GM12873 (cell line): ENCODE data around the gene GLT8D1.

Source experiments
- TF ChIP-seq, protein P1 (sequence below): IDR thresholded peaks from 2 replicates; pipeline ENCODE4 v1.5.1; 2012; ENCODE audit warnings: low read depth, mild to moderate bottlenecking, moderate library complexity, low read length, control low read depth; ENCODE audit not compliant: insufficient read depth; ENCODE audit errors: missing control alignments

Gene GLT8D1

DNA sequence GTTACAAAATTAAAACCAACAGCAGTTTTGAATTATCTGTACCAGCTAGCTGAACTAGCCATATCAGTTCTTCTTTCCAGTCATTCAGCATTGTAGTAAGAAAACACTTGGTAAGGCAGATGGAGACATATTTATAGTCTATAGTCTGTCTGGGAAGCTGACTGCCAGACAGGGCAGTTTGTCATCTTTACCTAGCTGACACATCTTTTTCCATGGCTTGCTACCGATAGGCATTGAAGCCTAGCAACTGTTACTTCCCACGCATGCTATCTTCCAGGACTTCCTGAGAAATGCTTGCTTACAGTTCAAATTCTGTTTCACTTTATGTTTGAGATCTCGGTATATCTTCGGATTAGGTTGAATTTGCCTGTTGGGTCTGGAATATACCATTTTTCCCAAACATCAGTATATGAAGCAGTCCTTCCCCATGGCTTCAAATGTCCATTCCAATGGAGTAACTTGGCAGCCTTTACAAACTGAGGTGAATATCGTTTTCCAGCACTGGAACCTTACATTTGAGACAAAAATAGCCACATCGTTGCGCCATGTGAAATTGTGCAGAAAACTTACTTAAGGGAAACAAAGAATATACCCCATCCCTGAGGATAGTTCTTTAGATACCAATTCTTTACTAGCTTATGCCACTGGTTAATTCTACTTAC, 10.9 kb downstream of the GLT8D1 start:
- TF ChIP-seq, protein P1, sequence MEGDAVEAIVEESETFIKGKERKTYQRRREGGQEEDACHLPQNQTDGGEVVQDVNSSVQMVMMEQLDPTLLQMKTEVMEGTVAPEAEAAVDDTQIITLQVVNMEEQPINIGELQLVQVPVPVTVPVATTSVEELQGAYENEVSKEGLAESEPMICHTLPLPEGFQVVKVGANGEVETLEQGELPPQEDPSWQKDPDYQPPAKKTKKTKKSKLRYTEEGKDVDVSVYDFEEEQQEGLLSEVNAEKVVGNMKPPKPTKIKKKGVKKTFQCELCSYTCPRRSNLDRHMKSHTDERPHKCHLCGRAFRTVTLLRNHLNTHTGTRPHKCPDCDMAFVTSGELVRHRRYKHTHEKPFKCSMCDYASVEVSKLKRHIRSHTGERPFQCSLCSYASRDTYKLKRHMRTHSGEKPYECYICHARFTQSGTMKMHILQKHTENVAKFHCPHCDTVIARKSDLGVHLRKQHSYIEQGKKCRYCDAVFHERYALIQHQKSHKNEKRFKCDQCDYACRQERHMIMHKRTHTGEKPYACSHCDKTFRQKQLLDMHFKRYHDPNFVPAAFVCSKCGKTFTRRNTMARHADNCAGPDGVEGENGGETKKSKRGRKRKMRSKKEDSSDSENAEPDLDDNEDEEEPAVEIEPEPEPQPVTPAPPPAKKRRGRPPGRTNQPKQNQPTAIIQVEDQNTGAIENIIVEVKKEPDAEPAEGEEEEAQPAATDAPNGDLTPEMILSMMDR: no peak

DNA sequence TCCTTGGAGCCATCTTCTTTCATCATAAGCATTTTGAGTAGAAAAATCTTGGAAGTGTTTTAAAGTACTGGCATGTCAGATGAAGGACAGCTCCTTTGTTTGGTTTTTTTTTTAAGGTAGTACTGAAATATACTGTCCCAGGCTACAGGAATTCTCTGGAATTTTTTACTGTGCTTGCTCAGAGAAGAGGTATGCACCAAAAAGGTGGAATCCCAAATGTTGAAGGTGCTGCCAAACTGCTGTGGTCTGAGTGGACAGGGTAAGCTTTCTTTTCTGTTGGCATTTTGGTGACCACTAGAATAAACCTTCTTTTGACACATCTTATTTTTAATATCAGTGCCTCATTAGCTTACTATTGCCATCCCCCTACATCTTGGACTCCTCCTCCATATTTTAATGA, 12.5 kb downstream of the GLT8D1 start:
- TF ChIP-seq, protein P1: no peak

DNA sequence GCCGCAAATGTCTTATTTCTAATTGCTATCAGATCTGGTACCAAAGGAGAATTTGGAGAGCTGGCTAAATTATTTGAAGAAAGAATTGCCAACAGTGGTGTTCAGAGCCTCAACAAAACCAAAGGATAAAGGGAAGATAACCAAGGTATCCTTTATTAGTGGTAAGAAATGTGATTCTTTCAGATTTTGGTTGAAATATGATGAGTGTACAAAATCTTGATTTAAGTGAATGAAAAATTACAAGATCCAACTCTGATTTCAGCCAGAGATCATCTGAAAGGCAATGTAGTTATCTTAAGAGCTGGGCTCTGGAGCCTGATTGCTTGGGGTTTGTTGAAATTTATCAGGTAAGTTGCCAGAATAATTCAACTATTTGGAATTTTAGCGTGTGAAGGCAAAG, 15.0 kb downstream of the GLT8D1 start:
- TF ChIP-seq, protein P1: no peak

DNA sequence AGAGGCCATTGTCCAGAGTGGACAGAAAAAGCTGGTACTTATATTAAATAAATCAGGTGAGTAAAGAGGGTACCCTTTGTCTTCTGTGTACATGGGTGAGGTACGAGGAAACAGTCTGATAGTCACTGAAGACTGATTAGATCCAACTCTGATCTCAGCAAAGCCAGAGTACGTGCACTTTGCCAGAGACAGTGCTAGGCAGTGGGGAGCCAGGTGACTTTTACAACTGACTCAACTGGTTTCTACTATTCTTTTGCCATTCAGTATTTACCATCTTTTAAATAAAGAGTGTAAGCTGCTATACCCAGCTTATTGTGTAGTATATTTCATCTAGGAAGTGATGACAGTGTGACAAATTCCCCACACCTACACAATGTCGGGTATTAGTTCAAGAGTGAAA, 16.4 kb downstream of the GLT8D1 start:
- TF ChIP-seq, protein P1: no peak

DNA sequence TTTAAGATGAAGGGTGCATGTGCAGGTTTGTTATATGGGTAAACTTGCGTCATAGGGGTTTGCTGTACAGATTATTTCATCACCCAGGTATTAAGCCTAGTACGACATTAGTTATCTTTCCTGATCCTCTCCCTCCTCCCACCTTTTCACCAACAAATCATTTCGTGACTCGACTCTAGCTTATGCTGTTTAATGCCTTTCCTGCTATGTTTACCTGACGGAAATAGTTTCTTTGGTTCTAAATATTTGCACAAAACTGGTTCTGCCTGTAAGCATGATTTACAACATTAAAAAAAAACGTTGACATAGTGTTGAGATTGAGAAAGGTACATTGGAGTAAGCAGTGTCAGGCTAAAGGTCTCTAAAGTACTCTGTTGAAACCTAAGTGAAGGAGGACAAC, 17.3 kb downstream of the GLT8D1 start:
- TF ChIP-seq, protein P1: no peak

DNA sequence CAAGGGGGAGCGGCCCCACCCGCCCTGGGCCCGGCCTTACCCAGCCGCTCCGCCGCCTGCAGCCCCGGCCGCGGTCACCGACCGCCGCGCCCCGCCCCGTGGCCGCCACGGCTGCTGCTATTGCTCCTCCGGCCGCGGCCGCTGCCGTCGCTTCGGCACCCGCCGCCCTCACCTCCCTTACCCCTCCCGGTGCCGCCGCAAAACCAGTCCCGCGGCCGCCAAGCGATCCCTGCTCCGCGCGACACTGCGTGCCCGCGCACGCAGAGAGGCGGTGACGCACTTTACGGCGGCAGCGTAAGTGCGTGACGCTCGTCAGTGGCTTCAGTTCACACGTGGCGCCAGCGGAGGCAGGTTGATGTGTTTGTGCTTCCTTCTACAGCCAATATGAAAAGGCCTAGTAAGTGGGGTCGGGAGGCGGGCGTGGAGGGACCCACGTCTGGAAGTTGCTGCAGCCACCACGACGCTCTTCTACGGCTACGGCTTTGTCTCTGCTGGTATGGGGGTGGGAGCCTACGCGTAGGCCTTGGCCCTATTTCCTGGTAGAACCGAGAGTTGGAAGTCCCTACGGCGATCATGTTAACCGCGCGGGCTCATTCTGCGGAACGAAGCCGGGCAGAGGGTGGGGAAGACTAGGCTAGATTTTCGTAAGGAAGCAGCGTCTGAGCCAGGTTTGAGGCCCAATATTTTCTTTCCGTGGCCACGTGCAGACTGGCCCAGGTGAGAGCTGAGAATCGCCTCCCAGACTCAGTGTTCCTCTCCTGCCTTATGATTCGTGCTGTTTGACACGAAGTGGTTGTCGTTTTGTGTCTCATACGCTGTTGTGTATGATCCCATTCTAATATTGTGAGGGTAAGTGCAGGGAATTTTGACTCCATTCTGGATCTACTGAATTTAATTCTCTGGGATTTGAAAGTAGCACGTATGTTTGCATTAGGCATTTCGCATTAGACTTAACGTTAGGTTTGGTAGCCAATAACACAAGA, 19.6 kb downstream of the GLT8D1 start, which contains the start of the genes GNL3 and PBRM1:
Gene GNL3 (plus strand): TSS at position 324 of the 983 bp plus-strand sequence. CDS start 61 bp downstream, at position 385.
Gene PBRM1 (minus strand): TSS at position 205 of the 983 bp plus-strand sequence.
- TF ChIP-seq, protein P1: no peak

DNA sequence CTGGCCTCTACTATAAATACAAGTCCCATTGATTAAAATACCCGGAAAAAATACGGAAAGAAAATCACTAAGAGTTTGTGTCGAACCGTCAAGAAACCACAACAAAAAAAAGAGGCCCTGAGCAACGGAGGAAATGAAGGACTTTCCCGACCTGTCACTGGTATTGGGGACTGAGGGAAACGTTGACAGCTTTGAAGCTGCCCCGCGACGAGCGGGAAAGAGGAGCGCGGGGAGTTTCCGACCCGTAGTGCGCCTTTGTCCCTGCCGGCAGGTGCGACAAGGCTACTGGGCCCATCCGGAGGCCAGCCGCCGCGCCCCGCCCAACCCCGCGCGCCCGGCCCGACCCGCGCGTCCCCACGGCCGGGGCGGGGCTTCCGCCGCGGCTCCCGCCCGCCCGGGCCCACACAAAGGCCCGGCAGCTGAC, 20.3 kb downstream of the GLT8D1 start:
- TF ChIP-seq, protein P1: no peak
